Stimulated activated CD4-positive, alpha-beta T cell treated with anti-CD3 and anti-CD28 coated beads, Interleukin-2, amount 100 ng/mL, for 48 hours (primary cell): ENCODE measurements around the gene PLOD3.
"Not testable (repeated sequence)": the region's sequence is repeated elsewhere in the genome, so short reads cannot be mapped to it uniquely, and the experiment has no call there.

Experiments used
- DNase-seq, 2 donors: peaks; one replicate each; pipeline ENCODE4 v3.0.0-alpha.2; 2020

The PLOD3 gene

DNA sequence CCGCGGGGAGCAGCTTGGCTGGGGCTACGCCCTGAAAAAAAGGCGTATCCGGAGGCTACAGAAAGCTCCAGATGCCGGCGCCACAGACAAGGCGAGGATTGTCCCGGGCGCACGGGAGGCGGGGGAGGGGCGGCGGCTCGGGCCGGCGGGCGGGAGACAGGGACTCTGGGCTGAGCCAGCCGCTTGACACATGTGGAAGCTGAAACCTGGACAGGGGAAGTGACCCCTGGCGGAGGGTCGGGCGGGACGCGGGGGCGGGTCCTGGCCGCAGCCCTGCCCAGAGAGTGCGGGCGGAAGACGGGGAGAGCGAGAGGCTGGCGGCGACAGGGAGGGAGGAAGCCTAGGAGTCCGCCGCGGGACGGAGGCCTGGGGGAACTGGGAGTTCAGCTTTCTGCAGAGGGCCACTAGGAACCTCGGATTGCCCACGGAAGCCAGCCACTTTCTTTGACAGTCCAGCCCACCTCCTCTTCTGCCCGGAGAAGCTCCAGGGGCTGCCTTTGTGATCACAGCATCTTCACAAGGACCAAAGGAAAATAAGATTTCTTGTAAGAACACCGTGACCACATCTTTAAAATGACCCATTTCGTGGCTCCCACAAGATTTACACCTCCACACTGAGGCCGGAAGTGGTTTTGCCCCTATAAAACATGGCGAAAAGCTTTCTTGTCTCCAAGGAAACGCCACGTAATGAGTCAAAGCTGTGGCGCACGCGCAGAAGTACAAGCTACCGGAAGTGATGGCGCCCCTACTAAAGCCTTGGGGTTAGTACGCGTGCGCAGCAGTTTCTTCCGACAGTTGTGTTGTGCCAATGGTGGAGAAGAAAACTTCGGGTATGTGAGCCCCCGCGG is at the start of gene PLOD3, which contains the start of gene ZNHIT1:
TSS of gene PLOD3 (minus strand) at position 194 of the 848 bp plus-strand sequence. CDS start 307 bp downstream, outside the sequence.
TSS of gene ZNHIT1 (plus strand) at position 778 of the 848 bp plus-strand sequence. CDS start at position 809, 31 bp downstream.
- peak; percentile 91 to 96 for DNase-seq

- no peak for DNase-seq
Measured at GRCh38 chr7:101265622-101266516, 48.5 kb upstream of the PLOD3 start.

DNA sequence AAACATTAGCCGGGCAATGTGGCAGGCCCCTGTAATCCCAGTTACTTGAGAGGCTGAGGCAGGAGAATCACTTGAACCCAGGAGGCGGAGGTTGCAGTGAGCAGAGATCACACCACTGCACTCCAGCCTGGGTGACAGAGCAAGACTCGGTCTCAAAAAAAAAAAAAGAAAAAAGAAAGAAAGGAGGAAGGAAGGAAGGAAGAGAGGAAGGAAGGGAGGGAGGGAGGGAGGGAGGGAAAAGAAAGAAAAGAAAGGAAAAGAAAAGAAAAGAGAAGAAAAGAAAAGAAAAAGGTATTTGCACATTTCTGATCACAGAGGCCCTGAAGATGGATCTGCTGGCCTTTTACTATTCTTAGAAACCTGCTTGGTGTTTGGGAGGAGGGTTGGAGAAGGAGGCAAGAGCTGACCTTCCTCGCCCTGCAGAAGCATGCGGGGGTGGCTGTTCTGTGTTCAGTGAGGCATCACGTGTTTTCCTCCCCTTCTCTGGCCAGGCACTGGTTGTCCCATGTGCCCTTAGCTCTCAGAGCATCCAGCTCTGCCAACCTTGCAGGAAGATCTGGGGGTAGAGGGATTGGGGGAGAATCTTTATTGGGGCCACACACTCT is 46.8 kb upstream of the PLOD3 start:
- not testable (repeated sequence) for DNase-seq

DNA sequence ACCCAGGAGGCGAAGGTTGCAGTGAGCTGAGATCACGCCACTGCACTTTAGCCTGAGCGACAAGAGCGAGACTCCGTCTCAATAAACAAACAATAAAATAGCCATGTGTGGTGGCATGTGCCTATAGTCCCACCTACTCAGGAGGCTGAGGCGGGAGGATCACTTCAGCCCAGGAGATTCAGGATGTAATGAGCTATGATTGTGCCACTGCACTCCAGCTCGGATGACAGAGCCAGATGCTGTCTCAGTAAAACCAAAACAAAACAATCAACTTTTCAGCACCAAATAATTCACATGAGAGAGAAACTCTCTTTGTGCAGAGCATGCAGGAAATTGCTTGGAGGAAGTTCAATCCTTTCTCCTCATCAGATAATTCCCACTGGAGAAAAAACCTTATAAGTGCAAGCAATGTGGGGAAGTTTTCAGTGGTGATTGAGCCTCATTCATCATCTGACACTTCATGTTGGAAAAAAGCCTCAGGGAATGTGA is 40.9 kb upstream of the PLOD3 start:
- DNase-seq: no peak

DNA sequence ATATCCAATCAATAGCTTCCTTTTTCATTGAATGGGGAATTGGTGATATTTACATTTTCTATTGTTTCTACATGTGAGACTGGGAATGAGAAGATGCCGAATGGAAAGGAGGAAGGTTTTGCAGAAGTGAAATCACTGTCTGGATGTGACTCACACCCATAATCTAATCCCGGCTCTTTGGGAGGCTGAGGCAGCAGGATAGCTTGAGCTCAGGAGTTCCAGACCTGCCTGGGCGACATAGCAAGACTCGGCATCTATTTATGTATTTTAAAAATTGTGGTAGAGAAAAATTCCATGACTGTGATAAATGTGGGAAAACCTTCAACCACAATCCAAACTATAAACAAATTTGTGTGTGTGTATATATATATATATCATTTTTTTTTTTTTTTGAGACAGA is 38.4 kb upstream of the PLOD3 start:
- DNase-seq: no peak

GRCh38 chr7:101253199-101253598 is 35.8 kb upstream of the PLOD3 start:
- not testable (repeated sequence) for DNase-seq

- peak; percentile 97 to 98 for DNase-seq
Measured at GRCh38 chr7:101251871-101252659, 34.7 kb upstream of the PLOD3 start.

DNA sequence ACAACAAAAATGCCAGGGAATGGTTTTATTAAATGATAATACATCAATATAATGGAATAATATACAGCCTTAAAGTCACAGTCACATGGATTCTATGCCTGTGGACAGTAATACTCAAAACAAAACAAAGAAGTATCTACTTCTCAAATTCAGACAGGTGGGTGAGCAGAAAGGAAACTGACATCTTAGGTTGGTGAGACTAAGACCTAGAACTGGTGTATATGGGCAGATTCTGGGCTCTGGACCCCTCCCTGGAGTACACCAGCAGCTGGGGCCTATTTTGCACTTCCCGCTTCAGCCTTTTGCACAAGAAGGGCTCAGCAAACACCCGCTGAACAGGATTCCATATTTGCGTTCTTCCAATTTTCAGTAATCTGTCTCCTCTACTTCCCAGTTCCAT is 32.9 kb upstream of the PLOD3 start:
- no peak for DNase-seq

DNA sequence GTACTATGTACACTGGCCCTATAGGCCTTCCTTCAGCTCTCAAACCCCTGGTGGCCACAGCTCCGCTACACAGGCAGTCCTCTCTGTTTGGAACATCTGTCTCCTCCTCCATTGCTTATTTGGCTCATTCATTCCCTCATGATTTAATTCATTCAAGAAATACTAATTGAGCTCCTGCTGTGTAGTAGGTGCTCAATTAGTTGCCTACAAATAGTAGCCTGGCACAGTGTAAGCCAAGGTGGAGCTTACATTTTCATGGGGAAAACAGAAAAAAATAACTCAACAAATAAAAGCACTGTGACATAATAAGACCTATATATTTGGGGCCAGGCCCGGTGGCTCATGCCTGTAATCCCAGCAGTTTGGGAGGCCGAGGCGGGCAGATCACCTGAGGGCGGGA is 30.9 kb upstream of the PLOD3 start:
- no peak for DNase-seq

GRCh38 chr7:101245147-101245668 is 27.8 kb upstream of the PLOD3 start:
- no peak for DNase-seq

GRCh38 chr7:101244375-101245146 is 27.2 kb upstream of the PLOD3 start, which contains the start of gene FIS1:
Gene FIS1, minus strand, starts transcription at chr7:101245081. Its CDS starts 77 bp downstream, at chr7:101245004.
- DNase-seq: peak; percentile 86 to 91

- DNase-seq: no peak
Measured at GRCh38 chr7:101243646-101244374, 26.4 kb upstream of the PLOD3 start.

DNA sequence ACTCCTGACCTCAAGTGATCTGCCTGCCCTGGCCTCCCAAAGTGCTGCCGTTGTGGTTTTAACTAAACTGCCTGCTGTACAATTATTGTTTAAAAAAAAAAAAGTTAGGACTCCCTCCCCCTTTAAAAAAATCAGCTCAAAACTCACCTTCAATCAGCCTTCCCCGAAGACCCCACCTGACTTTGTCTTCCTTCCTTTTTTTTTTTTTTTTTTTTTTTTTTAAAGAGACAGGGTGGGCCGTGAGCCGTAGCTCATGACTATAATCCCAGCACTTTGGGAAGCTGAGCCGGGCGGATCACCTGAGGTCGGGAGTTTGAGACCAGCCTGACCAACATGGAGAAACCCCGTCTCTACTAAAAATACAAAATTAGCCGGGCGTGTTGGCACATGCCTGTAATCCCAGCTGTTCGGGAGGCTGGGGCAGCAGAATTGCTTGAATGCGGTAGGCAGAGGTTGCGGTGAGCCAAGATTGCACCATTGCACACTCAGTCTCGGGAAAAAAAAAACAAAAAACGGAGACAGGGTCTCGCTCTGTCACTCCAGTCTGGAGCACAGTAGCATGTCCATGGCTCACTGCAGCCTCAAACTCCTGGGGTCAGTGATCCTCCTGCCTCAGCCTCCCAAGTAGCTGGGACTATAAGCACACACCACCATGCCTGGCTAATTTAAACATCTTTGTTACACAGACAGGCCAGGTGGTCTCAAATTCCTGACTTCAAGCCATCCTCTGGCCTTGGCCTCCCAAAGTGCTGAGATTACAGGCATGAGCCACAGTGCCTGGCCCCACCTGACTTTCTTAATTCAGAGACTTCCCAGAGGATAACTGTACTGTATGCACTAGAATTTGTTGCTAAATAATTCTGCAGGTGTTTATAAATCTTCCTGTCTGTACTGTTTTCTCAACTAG is 24.3 kb upstream of the PLOD3 start:
- DNase-seq: no peak

DNA sequence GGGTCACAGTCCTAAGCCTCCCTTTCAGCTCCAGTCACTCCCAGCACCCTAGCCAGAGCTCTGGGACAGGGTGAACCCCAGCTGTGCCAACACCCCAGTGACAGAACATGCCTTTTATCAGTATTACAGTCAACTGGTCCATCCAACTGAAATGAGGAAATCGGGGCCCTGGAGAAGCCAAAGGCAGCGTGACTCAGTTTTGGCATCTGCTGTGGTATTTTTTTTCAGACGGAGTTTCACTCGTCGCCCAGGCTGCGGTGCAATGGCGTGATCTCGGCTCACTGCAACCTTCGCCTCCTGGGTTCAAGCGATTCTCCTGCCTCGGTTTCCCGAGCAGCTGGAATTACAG is 23.6 kb upstream of the PLOD3 start:
- no peak for DNase-seq

DNA sequence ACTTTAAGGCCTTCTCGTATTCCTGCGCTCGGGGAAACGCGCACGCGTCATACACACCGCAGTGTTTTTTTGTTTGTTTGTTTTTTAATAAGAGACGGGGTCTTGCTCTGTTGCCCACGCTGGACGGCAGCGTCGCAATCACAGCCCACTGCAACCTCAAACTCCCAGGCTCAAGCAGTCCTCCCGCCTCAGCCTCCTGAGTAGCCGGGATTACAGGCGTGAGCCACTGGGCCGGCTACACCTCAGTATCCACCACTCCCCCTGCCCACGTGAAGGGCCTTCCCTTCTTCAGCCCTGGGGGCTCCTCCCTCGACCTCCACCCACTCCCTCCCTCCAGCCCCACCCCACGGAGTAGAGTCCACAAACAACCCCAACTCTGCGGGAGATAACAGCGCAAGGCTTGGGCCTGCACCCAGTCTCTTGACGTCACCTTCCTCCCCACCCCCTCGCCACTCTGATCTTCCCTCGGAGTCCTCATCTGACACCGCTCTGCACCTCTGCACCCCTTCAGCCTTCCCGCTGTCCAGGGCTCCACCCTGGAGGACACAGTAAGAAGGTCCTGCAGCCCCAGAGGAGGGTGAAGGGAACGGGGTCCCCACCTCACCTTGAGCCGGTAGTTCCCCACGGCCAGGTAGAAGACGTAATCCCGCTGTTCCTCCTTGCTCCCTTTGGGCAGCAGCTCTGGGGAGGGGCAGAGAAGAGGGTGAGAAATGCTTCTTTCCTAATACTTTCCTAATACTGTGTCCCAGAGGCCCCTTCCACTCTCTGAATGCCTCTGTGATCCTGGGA is 23.0 kb upstream of the PLOD3 start:
- DNase-seq: no peak

DNA sequence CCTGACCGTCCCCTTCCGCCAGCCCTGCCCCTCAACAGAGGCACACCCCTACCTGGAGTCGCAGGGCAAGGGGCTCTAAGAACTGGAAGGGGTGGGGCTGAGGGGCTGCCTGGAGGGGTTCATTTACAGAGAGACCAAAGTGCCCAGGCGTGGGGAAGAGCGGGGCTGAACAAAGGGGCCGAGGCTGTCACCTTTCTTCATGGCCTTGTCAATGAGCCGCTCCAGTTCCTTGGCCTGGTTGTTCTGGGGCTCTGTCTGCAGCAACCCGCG is 22.5 kb upstream of the PLOD3 start:
- DNase-seq: no peak

DNA sequence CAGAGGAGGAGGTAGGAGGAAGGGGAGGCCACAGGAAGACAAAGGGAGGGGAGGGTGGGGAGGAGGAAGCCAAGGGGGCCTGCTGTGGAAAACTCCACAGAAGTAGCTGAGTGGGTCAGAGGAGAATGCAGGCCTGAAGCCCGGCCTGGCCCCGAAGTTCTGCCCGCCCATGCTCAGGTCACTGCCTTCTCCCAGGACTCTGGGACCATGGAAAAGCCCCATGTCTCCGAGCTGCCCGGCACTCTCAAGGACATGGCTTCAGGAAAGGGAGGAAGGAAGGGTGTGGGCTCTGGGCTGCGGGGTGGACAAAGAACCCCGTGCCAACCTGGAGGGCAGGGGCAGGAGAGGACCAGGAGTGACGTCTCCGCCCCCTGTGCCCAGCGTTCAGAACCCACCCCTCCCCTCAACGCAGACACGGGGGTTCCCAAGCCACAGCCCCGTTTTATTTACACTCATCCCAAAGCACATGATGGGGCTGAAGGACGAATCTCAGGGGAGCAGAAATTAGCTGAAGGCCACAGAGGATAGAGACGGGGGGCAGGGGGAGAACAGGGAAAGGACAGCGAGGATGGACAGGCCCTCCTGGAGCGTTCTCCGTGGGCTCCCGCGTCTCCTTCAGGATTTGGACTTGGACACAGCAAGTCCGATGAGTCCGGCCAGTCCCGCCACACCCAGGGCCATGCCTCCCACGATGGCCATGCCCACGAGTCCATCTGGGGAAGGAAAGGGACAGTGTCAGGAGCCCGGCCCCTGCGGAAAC is 22.0 kb upstream of the PLOD3 start:
- DNase-seq: no peak
